HG03103 (cell line): ENCODE results near the gene ISCA1.

ENCODE experiments used
- ATAC-seq: cut with Tn5 transposase; IDR thresholded peaks from one replicate; pipeline ENCODE4 v1.9.1; 2021; ENCODE audit warnings: low read depth; ENCODE audit not compliant: unreplicated experiment

ISCA1 gene

DNA sequence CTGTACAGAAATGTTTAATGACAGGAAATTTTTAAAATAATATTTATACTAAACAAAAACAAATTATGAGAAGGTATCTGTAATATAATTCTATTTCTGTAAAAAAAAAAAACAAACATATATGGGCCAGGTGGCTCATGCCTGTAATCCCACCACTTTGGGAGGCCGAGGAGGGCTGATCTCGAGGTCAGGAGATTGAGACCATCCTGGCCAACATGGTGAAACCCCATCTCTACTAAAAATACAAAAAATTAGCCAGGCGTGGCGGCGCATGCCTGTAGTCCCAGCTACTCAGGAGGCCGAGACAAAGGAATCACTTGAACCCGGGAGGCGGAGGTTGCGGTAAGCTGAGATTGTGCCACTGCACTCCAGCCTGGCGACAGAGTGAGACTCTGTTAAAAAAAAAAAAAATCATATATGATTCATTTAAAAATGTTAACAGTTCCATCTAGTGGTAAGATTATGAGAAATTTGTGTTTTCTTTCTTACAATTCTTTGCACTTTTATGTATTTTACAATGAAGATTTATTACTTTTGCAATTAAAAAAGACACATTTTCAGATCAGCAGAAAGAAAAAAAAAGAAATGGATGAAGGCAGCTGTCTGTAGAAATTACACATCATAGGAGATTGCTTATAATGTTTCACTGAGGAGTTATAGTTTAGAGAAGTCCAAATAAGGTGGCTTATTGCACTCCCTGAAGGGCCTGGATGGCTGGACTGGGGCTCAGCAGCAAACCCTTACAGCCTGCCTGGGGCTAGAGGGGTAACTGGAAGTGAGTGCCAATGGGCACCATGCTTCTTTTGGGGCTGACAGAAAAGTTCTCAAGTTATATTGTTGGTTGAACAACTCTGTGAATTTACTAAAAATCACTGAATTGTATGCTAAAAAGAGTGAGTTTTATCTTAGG is 43.2 kb downstream of the ISCA1 start:
- no peak for ATAC-seq

DNA sequence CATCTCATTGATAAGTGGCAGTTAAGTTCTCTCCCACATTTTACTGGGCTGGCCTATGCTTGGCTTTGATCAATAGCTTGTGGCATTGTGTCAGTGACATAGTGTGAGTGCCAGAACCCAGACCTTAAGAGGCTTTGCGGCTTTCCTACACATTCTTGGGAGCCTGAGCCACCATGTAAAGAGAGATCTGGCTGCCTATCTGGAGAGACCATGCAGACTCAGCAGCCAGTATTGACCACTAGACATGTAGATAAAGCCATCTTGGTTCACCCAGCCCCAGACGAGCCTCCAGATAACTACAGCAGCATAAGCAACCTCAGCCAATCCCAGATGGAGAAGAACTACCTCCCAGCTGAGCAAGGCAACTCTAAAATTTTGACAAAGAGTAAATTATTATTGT is 51.5 kb downstream of the ISCA1 start:
- ATAC-seq: no peak

DNA sequence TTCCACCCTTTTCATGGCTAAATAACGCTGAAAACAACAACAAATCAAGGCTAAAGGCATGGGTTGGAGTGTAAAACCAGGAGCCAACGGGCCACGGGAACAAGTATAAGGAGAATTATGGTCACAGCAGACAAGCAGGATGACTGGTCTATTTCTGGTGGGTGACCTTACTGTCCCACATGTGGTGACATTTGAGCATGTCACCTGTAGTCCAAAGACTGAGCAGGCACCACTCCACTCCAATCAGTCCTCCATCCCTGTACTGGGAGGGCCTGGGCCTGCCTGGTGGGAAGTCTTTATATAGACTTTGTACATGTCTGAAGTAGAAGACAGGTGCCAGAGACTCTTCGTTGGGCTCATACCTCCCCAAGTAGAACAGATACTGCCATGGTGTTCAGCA is 59.7 kb downstream of the ISCA1 start:
- ATAC-seq: no peak

DNA sequence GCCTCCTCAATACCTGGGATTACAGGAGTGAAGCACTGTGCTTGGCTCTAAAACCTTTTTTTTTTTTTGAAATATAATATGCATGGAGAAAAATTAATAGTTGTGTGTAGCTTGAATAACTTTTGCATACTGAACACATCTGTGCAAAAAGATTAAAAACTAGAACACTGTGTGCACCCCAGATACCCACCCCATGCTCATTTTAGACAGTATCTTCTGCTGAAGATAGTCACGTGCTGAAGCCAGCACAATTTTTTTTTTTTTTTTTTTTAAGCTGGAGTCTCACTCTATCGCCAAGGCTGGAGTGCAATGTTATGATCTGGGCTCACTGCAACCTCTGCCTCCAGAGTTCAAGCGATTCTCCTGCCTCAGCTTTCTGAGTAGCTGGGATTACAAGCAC is 62.7 kb downstream of the ISCA1 start:
- no peak for ATAC-seq

DNA sequence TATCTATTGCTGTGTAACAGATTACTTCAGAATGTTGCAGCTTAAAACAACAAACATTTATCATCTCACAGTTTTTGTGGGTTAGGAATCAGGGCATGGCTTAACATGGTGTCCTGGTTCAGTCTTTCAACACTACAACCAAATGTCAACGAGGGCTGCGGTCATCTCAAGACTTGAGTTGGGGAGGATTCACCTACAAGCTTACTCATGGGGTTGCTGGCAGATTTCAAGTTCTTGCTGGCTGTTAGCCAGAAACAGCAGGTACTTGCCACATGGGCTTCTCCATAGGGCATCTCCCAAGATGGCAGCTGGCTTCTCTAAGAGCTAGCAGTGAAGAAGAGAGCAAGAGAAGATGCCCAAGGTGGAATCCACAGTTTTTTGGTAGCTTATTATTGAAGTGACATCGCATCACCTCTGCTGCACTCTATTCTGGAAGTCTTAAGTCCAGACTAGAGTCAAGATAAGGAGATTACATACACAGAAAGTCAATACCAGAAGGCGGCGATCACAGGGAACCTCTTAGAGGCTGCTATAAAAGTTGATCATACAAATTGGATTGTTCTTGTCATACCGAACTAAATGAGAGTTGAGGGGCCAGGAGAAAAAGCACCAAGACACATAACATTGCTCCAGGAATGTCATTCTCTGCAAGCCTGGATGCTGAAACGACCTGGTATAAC is 65.1 kb downstream of the ISCA1 start:
- no peak for ATAC-seq
